DND-41 (cell line): ENCODE data around the gene IAH1.

Experiments used
- ATAC-seq: fragments of 200-7000 bp; cut with Tn5 transposase; 3 replicates; pipeline ENCODE4 v1.9.1; 2021; ENCODE audit warnings: low read depth; ENCODE audit not compliant: insufficient read depth
- DNase-seq: peaks from one replicate; pipeline ENCODE4 v3.0.0-alpha.2; 2020
- H2AFZ ChIP-seq: 2 replicates; pipeline ENCODE4 v1.6.0; 2012; ENCODE audit warnings: low read depth, low read length
- H3K27ac ChIP-seq: 2 replicates; pipeline ENCODE4 v1.5.1; 2012; ENCODE audit warnings: low read length, inconsistent platforms
- H3K27me3 ChIP-seq: fragments of 200-600 bp; sonication (generic); 2 replicates; pipeline ENCODE4 v1.6.0; 2012; ENCODE audit warnings: low read length, mild to moderate bottlenecking, inconsistent platforms; ENCODE audit not compliant: insufficient read depth, poor library complexity
- H3K36me3 ChIP-seq: 2 replicates; pipeline ENCODE4 v1.5.1; 2012; ENCODE audit warnings: low read length, inconsistent platforms; ENCODE audit not compliant: insufficient read depth
- H3K4me1 ChIP-seq: 2 replicates; pipeline ENCODE4 v1.5.1; 2012; ENCODE audit warnings: mild to moderate bottlenecking, low read length; ENCODE audit not compliant: insufficient read depth
- H3K4me2 ChIP-seq: 2 replicates; pipeline ENCODE4 v1.6.0; 2012; ENCODE audit warnings: mild to moderate bottlenecking, moderate library complexity, low read length, inconsistent platforms; ENCODE audit not compliant: insufficient read depth
- H3K4me3 ChIP-seq, 2 experiments: fragments of 200-600 bp in 1 of 2; shearing (Covaris generic) in 1 of 2; 2 replicates each; pipeline ENCODE4 v1.5.1; 2012 to 2016; ENCODE audit warnings: inconsistent platforms in 2 of 2, low read length in 2 of 2, mild to moderate bottlenecking in 2 of 2, low read depth in 1 of 2, moderate library complexity in 1 of 2
- H3K79me2 ChIP-seq: 2 replicates; pipeline ENCODE4 v1.6.0; 2012; ENCODE audit warnings: low read length, inconsistent platforms; ENCODE audit not compliant: insufficient read depth
- H3K9ac ChIP-seq: 2 replicates; pipeline ENCODE4 v1.6.0; 2012; ENCODE audit warnings: low read depth, mild to moderate bottlenecking, inconsistent platforms, low read length, moderate library complexity
- H3K9me3 ChIP-seq: 2 replicates; pipeline ENCODE4 v1.5.1; 2012; ENCODE audit warnings: low read length, moderate library complexity, mild to moderate bottlenecking, inconsistent platforms; ENCODE audit not compliant: insufficient read depth, severe bottlenecking
- H4K20me1 ChIP-seq: 2 replicates; pipeline ENCODE4 v1.6.0; 2012; ENCODE audit warnings: low read length; ENCODE audit not compliant: insufficient read depth
- CTCF ChIP-seq: IDR thresholded peaks from 2 replicates; pipeline ENCODE4 v1.5.1; 2012; ENCODE audit warnings: borderline replicate concordance, low read length, moderate library complexity, mild to moderate bottlenecking; ENCODE audit not compliant: poor library complexity, severe bottlenecking; ENCODE audit errors: extremely low read depth
- EZH2 ChIP-seq: IDR thresholded peaks from 3 replicates; pipeline ENCODE4 v1.6.1; 2012; ENCODE audit warnings: borderline replicate concordance, low read depth, mild to moderate bottlenecking, moderate library complexity, low read length, inconsistent platforms; ENCODE audit not compliant: severe bottlenecking

Gene IAH1

GRCh38 chr2:9493478-9493877 lies 19.1 kb downstream of the IAH1 start:
- Histone ChIP-seq H3K36me3 (peaks cover 89% of the 10 kb centered on the region), H3K27ac (no peak overlapping the region), H3K9me3 (no peaks in the 10 kb centered on the region), H3K9ac (no peak overlapping the region), H3K79me2 (no peaks in the 10 kb centered on the region), H3K4me1 (no peaks in the 10 kb centered on the region), H3K27me3 (no peaks in the 10 kb centered on the region), H2AFZ (no peak overlapping the region), H3K4me2 (no peak overlapping the region), H3K4me3 (no peak overlapping the region), H4K20me1 (peaks cover 2% of the 10 kb centered on the region; the same call in 1 of the 2 replicates)
- TF ChIP-seq EZH2 (no peak), CTCF (no peak)
- ATAC-seq: no peak
- no peak for DNase-seq

- H2AFZ ChIP-seq: no peak overlapping the region
- ATAC-seq: no peak
- no peak for TF ChIP-seq CTCF
- no peak for TF ChIP-seq EZH2
- no peak overlapping the region for H3K4me3 ChIP-seq
- no peak overlapping the region for H3K4me2 ChIP-seq
- H3K9me3 ChIP-seq: no peaks in the 10 kb centered on the region
- no peaks in the 10 kb centered on the region for H3K79me2 ChIP-seq
- no peak overlapping the region for H3K27ac ChIP-seq
- H3K9ac ChIP-seq: no peak overlapping the region
- no peaks in the 10 kb centered on the region for H3K4me1 ChIP-seq
- H4K20me1 ChIP-seq: peaks cover 2% of the 10 kb centered on the region; the same call in 1 of the 2 replicates
- H3K27me3 ChIP-seq: no peaks in the 10 kb centered on the region
- peaks cover 87% of the 10 kb centered on the region for H3K36me3 ChIP-seq
- no peak for DNase-seq
These were observed 19.7 kb downstream of the IAH1 start for GRCh38 chr2:9494081-9494480.

GRCh38 chr2:9497017-9497416 lies 22.7 kb downstream of the IAH1 start:
- Histone ChIP-seq H3K4me2 (no peak overlapping the region), H3K9ac (no peak overlapping the region), H3K4me3 (no peak overlapping the region), H2AFZ (no peak overlapping the region), H4K20me1 (peaks cover 3% of the 10 kb centered on the region; the same call in 1 of the 2 replicates), H3K27me3 (no peaks in the 10 kb centered on the region), H3K9me3 (no peaks in the 10 kb centered on the region), H3K79me2 (no peaks in the 10 kb centered on the region), H3K4me1 (no peaks in the 10 kb centered on the region), H3K36me3 (peaks cover 80% of the 10 kb centered on the region), H3K27ac (no peak overlapping the region)
- no peak for DNase-seq
- TF ChIP-seq CTCF (no peak), EZH2 (no peak)
- no peak for ATAC-seq

GRCh38 chr2:9498210-9498609 lies 23.9 kb downstream of the IAH1 start:
- ATAC-seq (no peak), DNase-seq (no peak)
- Histone ChIP-seq H3K27ac (no peak overlapping the region), H3K4me1 (no peaks in the 10 kb centered on the region), H3K36me3 (peaks cover 74% of the 10 kb centered on the region), H3K4me3 (no peak overlapping the region), H2AFZ (no peak overlapping the region), H3K79me2 (no peaks in the 10 kb centered on the region), H3K4me2 (no peak overlapping the region), H3K9ac (no peak overlapping the region), H3K9me3 (no peaks in the 10 kb centered on the region), H3K27me3 (no peaks in the 10 kb centered on the region), H4K20me1 (peaks cover 3% of the 10 kb centered on the region; the same call in 1 of the 2 replicates)
- no peak for TF ChIP-seq EZH2
- TF ChIP-seq CTCF: no peak
